GM19455 (cell line): ENCODE measurements around the gene MDH2.
"Not testable (repeated sequence)": the region's sequence is repeated elsewhere in the genome, so short reads cannot be mapped to it uniquely, and the experiment has no call there.

Source experiments
- ATAC-seq: cut with Tn5 transposase; IDR thresholded peaks from one replicate; pipeline ENCODE4 v1.9.1; 2021; ENCODE audit not compliant: unreplicated experiment

The MDH2 gene

GRCh38 chr7:76047811-76048667 lies at the start of gene MDH2, which contains the start of gene STYXL1:
MDH2 (plus strand) TSS chr7:76048106; CDS start chr7:76048161, 55 bp downstream.
STYXL1 (minus strand) TSS chr7:76048000; CDS start chr7:76030523, 17,477 bp downstream.
- ATAC-seq: peak; percentile 98

- no peak for ATAC-seq
Observed at GRCh38 chr7:76000566-76000965, 47.3 kb upstream of the MDH2 start.

DNA sequence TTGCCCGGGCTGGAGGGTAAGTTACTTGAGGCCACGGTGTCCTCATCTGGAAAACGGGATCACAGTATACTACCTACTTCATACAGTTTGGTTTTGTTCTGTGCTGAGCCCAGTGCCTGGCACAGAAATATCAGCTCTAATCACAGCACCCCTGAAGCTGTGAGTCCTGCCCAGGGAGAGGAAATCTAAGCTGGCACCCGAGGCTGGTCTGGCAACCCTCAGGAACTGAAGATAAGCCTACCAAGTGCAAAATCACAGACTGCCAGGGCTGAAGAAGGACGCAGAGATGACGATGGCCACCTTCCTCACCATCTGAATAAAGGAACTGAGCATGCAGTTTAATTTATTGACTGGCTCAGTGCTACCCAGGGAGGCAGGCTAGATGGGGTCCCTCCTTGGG lies 45.8 kb upstream of the MDH2 start:
- ATAC-seq: no peak

GRCh38 chr7:76002822-76003221 lies 45.1 kb upstream of the MDH2 start:
- no peak for ATAC-seq

GRCh38 chr7:76003351-76003750 lies 44.6 kb upstream of the MDH2 start:
- no peak for ATAC-seq

DNA sequence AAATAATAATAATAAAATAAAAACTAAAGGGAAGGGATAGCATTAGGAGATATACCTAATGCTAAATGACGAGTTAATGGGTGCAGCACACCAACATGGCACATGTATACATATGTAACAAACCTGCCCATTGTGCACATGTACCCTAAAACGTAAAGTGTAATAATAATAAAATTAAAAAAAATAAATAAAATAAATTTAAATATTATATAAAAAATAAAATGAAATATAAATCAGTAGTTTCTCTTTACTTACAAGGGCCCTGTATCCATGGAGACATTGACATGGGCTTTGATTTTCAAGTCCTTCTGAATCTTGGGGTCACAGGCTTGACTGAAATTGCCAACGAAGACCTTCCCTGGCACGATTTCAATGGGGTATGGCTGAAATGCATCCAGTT lies 42.9 kb upstream of the MDH2 start:
- not testable (repeated sequence) for ATAC-seq

DNA sequence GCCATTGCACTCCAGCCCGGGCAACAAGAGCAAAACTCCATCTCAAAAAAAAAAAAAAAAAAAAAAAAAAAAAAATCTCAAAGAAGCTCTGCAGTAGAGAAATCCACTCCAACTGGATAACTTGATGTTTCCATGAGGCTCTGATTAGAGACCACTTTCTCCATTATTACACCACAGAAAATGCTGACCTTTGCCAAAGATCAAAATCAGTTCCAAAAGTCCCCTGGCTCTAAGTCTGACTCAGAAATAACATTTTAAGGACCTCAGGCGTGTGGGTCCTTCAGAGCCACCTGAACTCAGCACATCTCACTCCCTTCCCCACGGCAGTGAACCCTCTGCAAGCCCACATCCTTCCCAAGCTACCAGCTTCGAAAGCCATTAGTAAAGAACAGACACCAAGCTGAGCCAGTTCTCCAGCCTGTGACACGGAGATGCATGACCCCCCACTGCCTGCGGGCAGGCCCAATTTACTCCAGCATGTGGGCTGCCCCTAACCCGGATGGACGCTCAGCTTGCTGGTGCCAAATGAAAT lies 39.7 kb upstream of the MDH2 start:
- no peak for ATAC-seq

DNA sequence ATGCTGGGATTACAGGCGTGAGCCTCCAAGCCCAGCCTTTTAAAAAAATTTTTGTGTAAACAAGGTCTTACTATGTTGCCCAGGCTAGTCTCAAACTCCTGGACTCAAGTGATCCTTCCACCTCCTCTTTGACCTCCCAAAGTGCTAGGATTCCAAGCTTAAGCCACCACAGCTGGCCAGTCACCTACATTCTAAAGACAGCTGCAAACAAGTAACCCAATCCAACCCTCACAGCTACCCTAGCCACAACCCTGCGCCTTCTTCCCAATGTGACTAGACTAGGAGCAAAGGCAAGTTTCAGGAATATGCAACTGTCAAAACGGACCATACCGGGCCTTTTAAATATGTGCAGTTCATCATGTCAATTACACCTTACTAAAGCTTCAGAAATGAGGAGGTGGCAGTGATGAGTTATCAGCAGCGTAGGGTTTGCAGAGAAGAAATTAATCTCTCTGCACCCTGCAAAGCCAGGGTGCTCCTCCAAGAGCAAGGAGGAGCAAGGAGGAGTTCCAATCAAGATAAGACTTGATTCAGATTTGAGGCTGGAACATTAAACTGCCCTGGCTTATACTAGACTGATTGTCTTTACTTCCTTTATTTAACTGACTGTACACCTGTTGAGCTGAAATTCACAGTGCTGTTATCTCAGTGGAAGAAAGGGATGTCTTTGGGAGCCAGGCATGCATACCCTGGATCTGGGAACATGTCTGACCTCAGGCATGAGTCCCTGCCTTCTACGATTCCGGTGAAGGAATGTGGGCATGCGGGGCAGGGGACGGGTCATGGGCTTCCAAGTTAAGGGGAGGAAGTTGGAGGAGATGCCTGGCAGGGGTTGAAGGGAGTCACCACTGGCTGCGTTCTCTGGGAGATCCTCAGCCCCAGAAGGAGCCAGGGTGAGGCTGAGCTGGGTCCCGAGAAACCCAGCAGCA lies 38.0 kb upstream of the MDH2 start:
- ATAC-seq: no peak

DNA sequence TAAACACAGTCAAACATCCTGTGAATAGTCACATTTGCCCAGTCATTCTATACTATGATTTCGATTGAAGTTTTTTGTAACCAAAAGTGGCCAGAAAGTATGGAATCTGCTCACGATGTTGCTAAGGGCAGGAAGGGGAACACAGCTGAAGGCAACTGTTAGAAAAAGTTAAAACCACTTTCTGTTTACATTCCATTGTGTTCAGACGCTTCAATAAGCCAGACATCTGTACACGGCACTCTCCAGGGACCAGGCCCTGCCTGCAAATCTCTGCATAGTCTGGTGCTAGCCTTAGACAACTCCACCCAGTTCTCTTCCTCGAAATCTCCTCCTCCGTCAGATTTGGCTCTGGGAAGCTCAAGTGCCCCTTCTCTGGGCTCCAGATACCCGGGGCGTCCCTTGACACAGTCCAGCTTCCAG lies 36.5 kb upstream of the MDH2 start:
- ATAC-seq: no peak

- ATAC-seq: no peak
Observed at GRCh38 chr7:76016191-76016947, 31.5 kb upstream of the MDH2 start.

GRCh38 chr7:76018520-76018919 lies 29.4 kb upstream of the MDH2 start:
- ATAC-seq: not testable (repeated sequence)

GRCh38 chr7:76020031-76020714 lies 27.7 kb upstream of the MDH2 start:
- ATAC-seq: no peak

GRCh38 chr7:76022026-76022780 lies 25.7 kb upstream of the MDH2 start:
- ATAC-seq: no peak

GRCh38 chr7:76023002-76023401 lies 24.9 kb upstream of the MDH2 start:
- no peak for ATAC-seq

DNA sequence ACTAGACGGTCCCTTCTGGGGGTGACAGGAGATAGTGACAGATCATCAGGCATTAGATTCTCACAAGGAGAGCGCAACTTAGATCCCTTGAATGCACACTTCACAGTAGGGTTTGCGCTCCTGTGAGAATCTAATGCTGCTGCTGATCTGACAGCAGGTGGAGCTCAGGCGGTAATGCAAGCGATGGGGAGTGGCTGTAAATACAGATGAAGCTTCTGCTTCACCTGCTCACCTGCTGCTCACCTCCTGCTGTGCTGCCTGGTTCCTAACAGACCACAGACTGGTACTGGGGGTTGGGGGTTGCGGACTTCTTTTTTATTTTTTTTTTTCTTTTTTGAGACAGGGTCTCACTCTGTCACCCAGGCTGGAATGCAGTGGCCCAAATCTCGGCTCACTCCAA lies 18.2 kb upstream of the MDH2 start:
- not testable (repeated sequence) for ATAC-seq

GRCh38 chr7:76031964-76032363 lies 15.9 kb upstream of the MDH2 start:
- no peak for ATAC-seq

GRCh38 chr7:76037310-76037709 lies 10.6 kb upstream of the MDH2 start:
- ATAC-seq: no peak

DNA sequence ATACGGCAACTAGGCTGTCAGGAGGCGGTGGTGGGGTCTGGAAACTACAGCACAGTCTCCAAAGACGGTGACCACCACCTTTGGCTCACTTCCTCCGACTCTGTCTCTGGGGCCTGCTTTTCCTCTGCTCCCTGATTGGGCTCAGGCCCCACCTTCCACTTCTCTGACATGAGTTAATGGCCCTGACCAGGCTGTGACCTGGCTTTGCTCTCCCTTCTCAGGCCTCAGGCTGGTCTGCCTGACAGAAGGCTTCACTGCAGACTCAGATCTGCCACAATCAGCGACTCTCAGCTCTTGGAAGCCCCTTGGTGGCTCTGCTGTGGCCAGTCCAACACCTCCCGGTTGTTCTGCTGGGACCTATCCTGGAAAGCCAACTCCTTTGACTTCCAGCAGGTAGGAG lies 7.8 kb upstream of the MDH2 start:
- no peak for ATAC-seq

GRCh38 chr7:76044375-76044865 lies 3.5 kb upstream of the MDH2 start:
- no peak for ATAC-seq
